MM.1S (cell line): ENCODE measurements around the gene CERS3.

Experiments
- EZH2 ChIP-seq: fragments of 300-600 bp; sonication (generic); optimal IDR thresholded peaks from 2 replicates; pipeline ENCODE3; 2017; ENCODE audit warnings: low read depth, mild to moderate bottlenecking, antibody characterized with exemption, low read length, mixed read lengths
- EZH2phosphoT487 ChIP-seq: fragments of 300-600 bp; sonication (generic); IDR thresholded peaks from 2 replicates; pipeline ENCODE4 v1.6.1; 2018; ENCODE audit warnings: antibody characterized with exemption, low read length
- TF ChIP-seq, protein P1 (sequence below): fragments of 300-600 bp; sonication (generic); IDR thresholded peaks from 2 replicates; pipeline ENCODE4 v1.5.1; 2016; ENCODE audit warnings: antibody characterized with exemption, low read length, mixed read lengths

DNA sequence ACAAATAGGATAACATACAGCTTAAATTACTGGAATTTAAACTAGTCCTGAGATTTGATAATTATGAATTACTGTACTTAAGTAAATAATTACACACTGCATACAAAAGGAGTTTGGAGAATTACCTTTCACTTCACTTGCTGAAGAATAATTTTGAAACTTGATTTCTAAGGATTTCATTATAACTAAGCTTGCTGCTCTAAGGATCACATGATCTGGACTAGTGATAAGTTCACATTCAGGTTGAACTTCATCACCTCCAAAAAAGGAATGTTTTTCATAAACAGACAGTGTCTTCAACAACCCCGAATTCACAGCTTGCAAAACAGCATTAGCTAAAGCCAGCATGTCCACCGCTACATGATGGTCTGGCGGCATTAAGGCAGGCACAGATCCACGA lies 44.8 kb upstream of the CERS3 start:
- TF ChIP-seq, protein P1, sequence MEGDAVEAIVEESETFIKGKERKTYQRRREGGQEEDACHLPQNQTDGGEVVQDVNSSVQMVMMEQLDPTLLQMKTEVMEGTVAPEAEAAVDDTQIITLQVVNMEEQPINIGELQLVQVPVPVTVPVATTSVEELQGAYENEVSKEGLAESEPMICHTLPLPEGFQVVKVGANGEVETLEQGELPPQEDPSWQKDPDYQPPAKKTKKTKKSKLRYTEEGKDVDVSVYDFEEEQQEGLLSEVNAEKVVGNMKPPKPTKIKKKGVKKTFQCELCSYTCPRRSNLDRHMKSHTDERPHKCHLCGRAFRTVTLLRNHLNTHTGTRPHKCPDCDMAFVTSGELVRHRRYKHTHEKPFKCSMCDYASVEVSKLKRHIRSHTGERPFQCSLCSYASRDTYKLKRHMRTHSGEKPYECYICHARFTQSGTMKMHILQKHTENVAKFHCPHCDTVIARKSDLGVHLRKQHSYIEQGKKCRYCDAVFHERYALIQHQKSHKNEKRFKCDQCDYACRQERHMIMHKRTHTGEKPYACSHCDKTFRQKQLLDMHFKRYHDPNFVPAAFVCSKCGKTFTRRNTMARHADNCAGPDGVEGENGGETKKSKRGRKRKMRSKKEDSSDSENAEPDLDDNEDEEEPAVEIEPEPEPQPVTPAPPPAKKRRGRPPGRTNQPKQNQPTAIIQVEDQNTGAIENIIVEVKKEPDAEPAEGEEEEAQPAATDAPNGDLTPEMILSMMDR: no peak
- TF ChIP-seq EZH2 (no peak), EZH2phosphoT487 (no peak)
